HepG2 (cell line): ENCODE data around the gene UBQLN1. TPM values are rescaled to one million over a fixed set of nuclear protein-coding genes. Genes with fewer than 3 reads are reported as not detected.

Experiments used
- DR1 ChIP-seq: sonication (generic); formaldehyde crosslinking; IDR thresholded peaks from 2 replicates; pipeline ENCODE4 v1.8.0; 2021; ENCODE audit warnings: mild to moderate bottlenecking, missing genetic modification reagents, inconsistent platforms
- GATA4 ChIP-seq: sonication (generic); IDR thresholded peaks from 2 replicates; pipeline ENCODE4 v1.6.1; 2016; ENCODE audit warnings: antibody characterized with exemption, low read depth, borderline replicate concordance
- HHEX ChIP-seq: IDR thresholded peaks from 2 replicates; pipeline ENCODE4 v1.6.1; 2016; ENCODE audit warnings: control low read depth
- NCOR1 ChIP-seq: fragments of 200-600 bp; sonication (generic); IDR thresholded peaks from 2 replicates; pipeline ENCODE4 v1.7.0; 2017; ENCODE audit warnings: antibody characterized with exemption, low read length, borderline replicate concordance
- SALL1 ChIP-seq: sonication (generic); formaldehyde crosslinking; IDR thresholded peaks from 2 replicates; pipeline ENCODE4 v1.8.0; 2022; ENCODE audit warnings: mild to moderate bottlenecking, missing genetic modification reagents
- ZNF205 ChIP-seq: IDR thresholded peaks from 2 replicates; pipeline ENCODE4 v1.6.1; 2018; ENCODE audit warnings: missing biosample characterization, missing genetic modification reagents
- ZNF207 ChIP-seq: fragments of 450-650 bp; IDR thresholded peaks from 2 replicates; pipeline ENCODE4 v1.6.1; 2016; ENCODE audit warnings: antibody characterized with exemption, borderline replicate concordance
- ZNF230 ChIP-seq: sonication (generic); formaldehyde crosslinking; IDR thresholded peaks from 2 replicates; pipeline ENCODE4 v1.4.0; 2020; ENCODE audit warnings: mild to moderate bottlenecking, missing genetic modification reagents
- ZNF256 ChIP-seq: sonication (generic); formaldehyde crosslinking; conservative IDR thresholded peaks from 2 replicates; pipeline ENCODE4 v1.4.0; 2020; ENCODE audit warnings: missing genetic modification reagents
- ZNF274 ChIP-seq: sonication (generic); formaldehyde crosslinking; IDR thresholded peaks from 2 replicates; pipeline ENCODE4 v1.5.1; 2020; ENCODE audit warnings: mild to moderate bottlenecking, missing genetic modification reagents
- ZNF282 ChIP-seq: fragments of 450-650 bp; IDR thresholded peaks from 2 replicates; pipeline ENCODE4 v1.6.1; 2018; ENCODE audit not compliant: partially characterized antibody
- ZNF326 ChIP-seq: sonication (generic); formaldehyde crosslinking; IDR thresholded peaks from 2 replicates; pipeline ENCODE4 v1.4.0; 2020; ENCODE audit warnings: missing genetic modification reagents, borderline replicate concordance
- ZNF510 ChIP-seq: sonication (generic); formaldehyde crosslinking; IDR thresholded peaks from 2 replicates; pipeline ENCODE4 v1.4.0; 2020; ENCODE audit warnings: low read depth, mild to moderate bottlenecking, missing genetic modification reagents
- ZNF780A ChIP-seq: sonication (generic); formaldehyde crosslinking; IDR thresholded peaks from 2 replicates; pipeline ENCODE4 v1.8.0; 2022; ENCODE audit warnings: mild to moderate bottlenecking, missing genetic modification reagents, moderate library complexity
- ZNF839 ChIP-seq: sonication (generic); formaldehyde crosslinking; IDR thresholded peaks from 2 replicates; pipeline ENCODE4 v1.4.0; 2020; ENCODE audit warnings: missing genetic modification reagents, mild to moderate bottlenecking, borderline replicate concordance
- ZSCAN22 ChIP-seq: sonication (generic); formaldehyde crosslinking; IDR thresholded peaks from 2 replicates; pipeline ENCODE4 v1.4.0; 2020; ENCODE audit warnings: mild to moderate bottlenecking, missing genetic modification reagents
- polyA plus RNA-seq, 8 experiments: library from polyadenylated mRNA; depleted of rRNA in 3 of 8; stranded (reverse) in 7 of 8; unstranded in 1 of 8; fragments of >200 nt; fragmentation: Illumina TruSeq in 4 of 8; extraction: Trizol in 4 of 8; gene quantifications; 2 replicates each; pipeline versions ENCODE4 v1.2.1 to v1.2.3, GENCODE V29; 2011 to 2016; ENCODE audit warnings: low read depth in 4 of 8, missing spikeins in 1 of 8, mixed read lengths in 1 of 8; ENCODE audit not compliant: insufficient read depth in 1 of 8
- total RNA-seq, 5 experiments: library from RNA; depleted of rRNA; stranded (reverse); fragments of >200 nt; fragmentation: Illumina TruSeq; extraction: Trizol; gene quantifications; 2 replicates each; pipeline ENCODE4 v1.2.3, GENCODE V29; 2016; ENCODE audit warnings: low read depth in 1 of 5
- TF ChIP-seq, protein P1 (sequence below): sonication (generic); formaldehyde crosslinking; IDR thresholded peaks from 2 replicates; pipeline ENCODE4 v1.4.0; 2020; ENCODE audit warnings: low read depth, missing genetic modification reagents
- TF ChIP-seq, protein P2 (sequence below): sonication (generic); formaldehyde crosslinking; IDR thresholded peaks from 2 replicates; pipeline ENCODE4 v1.5.0; 2020; ENCODE audit warnings: mild to moderate bottlenecking, missing genetic modification reagents
- TF ChIP-seq, protein P3 (sequence below): sonication (generic); formaldehyde crosslinking; IDR thresholded peaks from 2 replicates; pipeline ENCODE4 v1.8.1; 2023; ENCODE audit warnings: mild to moderate bottlenecking, inconsistent platforms, moderate library complexity, missing genetic modification reagents, borderline replicate concordance
- TF ChIP-seq, protein P4 (sequence below): sonication (generic); formaldehyde crosslinking; IDR thresholded peaks from 2 replicates; pipeline ENCODE4 v1.4.0; 2020; ENCODE audit warnings: missing genetic modification reagents

UBQLN1 gene
- total and polyA plus RNA-seq, 2 of the 13 experiments (the other 11 are each of a cell fraction or from before 2014, with no cell fraction given) = 78.1 to 83.8 TPM

DNA sequence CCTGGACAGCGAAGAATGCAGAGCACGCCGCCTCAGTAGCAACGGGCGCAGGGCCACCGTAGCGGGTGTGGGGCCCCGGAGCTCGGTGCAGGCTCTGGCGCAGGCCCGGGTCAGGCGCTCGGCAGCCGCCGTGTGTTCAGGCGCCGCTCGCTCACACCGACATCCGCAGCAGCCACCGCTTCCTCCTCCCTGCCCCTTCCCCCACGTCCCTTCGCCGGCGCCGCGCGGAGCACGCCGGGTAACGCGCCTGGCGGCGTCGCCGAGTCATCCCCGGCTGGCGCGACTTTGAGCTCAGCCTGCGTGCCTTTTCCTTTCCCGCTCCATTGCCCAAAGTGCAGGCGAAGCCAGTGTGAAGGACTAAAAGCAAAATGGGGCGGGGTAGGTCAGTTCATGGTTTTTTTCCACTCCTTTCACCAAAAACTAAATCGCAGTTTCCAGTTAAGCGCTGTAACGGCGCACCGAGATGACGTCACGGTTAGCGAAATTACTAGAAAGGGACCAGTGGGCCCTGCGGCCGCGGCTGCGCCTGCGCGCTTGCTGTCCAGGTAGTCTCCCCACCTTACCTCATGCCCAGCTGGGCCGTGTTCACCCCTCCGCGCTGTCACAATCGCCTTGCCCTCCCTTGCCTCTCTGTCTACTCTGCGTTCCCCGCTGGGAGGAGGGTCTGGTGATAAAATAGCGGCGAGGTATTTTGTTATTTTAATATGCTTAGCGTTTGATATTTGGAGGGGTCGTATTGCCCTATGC is at the start of gene UBQLN1 (continued):
- TF ChIP-seq ZNF510 (CRISPR knock-in tag) = no peak
- TF ChIP-seq, protein P1, sequence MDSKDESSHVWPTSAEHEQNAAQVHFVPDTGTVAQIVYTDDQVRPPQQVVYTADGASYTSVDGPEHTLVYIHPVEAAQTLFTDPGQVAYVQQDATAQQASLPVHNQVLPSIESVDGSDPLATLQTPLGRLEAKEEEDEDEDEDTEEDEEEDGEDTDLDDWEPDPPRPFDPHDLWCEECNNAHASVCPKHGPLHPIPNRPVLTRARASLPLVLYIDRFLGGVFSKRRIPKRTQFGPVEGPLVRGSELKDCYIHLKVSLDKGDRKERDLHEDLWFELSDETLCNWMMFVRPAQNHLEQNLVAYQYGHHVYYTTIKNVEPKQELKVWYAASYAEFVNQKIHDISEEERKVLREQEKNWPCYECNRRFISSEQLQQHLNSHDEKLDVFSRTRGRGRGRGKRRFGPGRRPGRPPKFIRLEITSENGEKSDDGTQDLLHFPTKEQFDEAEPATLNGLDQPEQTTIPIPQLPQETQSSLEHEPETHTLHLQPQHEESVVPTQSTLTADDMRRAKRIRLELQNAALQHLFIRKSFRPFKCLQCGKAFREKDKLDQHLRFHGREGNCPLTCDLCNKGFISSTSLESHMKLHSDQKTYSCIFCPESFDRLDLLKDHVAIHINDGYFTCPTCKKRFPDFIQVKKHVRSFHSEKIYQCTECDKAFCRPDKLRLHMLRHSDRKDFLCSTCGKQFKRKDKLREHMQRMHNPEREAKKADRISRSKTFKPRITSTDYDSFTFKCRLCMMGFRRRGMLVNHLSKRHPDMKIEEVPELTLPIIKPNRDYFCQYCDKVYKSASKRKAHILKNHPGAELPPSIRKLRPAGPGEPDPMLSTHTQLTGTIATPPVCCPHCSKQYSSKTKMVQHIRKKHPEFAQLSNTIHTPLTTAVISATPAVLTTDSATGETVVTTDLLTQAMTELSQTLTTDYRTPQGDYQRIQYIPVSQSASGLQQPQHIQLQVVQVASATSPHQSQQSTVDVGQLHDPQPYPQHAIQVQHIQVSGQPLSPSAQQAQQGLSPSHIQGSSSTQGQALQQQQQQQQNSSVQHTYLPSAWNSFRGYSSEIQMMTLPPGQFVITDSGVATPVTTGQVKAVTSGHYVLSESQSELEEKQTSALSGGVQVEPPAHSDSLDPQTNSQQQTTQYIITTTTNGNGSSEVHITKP (CRISPR knock-in tag) = peak; percentile 84
- no peak for TF ChIP-seq ZSCAN22 (CRISPR knock-in tag)
- peak; percentile 79 for TF ChIP-seq DR1 (CRISPR knock-in tag)
- no peak for TF ChIP-seq ZNF230 (CRISPR knock-in tag)
- TF ChIP-seq ZNF326 (CRISPR knock-in tag) = no peak
- TF ChIP-seq, protein P2, sequence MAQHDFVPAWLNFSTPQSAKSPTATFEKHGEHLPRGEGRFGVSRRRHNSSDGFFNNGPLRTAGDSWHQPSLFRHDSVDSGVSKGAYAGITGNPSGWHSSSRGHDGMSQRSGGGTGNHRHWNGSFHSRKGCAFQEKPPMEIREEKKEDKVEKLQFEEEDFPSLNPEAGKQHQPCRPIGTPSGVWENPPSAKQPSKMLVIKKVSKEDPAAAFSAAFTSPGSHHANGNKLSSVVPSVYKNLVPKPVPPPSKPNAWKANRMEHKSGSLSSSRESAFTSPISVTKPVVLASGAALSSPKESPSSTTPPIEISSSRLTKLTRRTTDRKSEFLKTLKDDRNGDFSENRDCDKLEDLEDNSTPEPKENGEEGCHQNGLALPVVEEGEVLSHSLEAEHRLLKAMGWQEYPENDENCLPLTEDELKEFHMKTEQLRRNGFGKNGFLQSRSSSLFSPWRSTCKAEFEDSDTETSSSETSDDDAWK (CRISPR knock-in tag) = no peak
- no peak for TF ChIP-seq HHEX (CRISPR knock-in tag)
- TF ChIP-seq, protein P3, sequence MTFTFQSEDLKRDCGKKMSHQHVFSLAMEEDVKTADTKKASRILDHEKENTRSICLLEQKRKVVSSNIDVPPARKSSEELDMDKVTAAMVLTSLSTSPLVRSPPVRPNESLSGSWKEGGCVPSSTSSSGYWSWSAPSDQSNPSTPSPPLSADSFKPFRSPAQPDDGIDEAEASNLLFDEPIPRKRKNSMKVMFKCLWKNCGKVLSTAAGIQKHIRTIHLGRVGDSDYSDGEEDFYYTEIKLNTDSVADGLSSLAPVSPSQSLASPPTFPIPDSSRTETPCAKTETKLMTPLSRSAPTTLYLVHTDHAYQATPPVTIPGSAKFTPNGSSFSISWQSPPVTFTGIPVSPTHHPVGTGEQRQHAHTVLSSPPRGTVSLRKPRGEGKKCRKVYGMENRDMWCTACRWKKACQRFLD (CRISPR knock-in tag) = peak; percentile 36; the same call in 1 of the 2 replicates
- no peak for TF ChIP-seq ZNF780A
- TF ChIP-seq ZNF282 = no peak
- 0 out of 2 replicates have a peak, but pooled peaks have one; percentile 31 for TF ChIP-seq ZNF205 (CRISPR knock-in tag)
- TF ChIP-seq ZNF207 = no peak
- TF ChIP-seq ZNF839 = no peak
- TF ChIP-seq NCOR1 = peak; percentile 48; the same call in 1 of the 2 replicates
- peak; percentile 84 for TF ChIP-seq ZNF274 (CRISPR knock-in tag)
- 0 out of 2 replicates have a peak, but pooled peaks have one; percentile 34 for TF ChIP-seq GATA4
- TF ChIP-seq ZNF256 (CRISPR knock-in tag) = 0 out of 2 replicates have a peak, but pooled peaks have one; percentile 36
- TF ChIP-seq, protein P4, sequence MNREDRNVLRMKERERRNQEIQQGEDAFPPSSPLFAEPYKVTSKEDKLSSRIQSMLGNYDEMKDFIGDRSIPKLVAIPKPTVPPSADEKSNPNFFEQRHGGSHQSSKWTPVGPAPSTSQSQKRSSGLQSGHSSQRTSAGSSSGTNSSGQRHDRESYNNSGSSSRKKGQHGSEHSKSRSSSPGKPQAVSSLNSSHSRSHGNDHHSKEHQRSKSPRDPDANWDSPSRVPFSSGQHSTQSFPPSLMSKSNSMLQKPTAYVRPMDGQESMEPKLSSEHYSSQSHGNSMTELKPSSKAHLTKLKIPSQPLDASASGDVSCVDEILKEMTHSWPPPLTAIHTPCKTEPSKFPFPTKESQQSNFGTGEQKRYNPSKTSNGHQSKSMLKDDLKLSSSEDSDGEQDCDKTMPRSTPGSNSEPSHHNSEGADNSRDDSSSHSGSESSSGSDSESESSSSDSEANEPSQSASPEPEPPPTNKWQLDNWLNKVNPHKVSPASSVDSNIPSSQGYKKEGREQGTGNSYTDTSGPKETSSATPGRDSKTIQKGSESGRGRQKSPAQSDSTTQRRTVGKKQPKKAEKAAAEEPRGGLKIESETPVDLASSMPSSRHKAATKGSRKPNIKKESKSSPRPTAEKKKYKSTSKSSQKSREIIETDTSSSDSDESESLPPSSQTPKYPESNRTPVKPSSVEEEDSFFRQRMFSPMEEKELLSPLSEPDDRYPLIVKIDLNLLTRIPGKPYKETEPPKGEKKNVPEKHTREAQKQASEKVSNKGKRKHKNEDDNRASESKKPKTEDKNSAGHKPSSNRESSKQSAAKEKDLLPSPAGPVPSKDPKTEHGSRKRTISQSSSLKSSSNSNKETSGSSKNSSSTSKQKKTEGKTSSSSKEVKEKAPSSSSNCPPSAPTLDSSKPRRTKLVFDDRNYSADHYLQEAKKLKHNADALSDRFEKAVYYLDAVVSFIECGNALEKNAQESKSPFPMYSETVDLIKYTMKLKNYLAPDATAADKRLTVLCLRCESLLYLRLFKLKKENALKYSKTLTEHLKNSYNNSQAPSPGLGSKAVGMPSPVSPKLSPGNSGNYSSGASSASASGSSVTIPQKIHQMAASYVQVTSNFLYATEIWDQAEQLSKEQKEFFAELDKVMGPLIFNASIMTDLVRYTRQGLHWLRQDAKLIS = 0 out of 2 replicates have a peak, but pooled peaks have one; percentile 52
- peak; percentile 72 for TF ChIP-seq SALL1
